PFSK-1 (cell line): ENCODE results near the gene GTPBP6.

Experiments
- FOXP2 ChIP-seq: optimal IDR thresholded peaks from 2 replicates; pipeline ENCODE3; 2011; ENCODE audit warnings: borderline replicate concordance, control low read depth, inconsistent platforms; ENCODE audit not compliant: insufficient read depth; ENCODE audit errors: extremely low read length, extremely low read depth
- POLR2AphosphoS5 ChIP-seq: IDR thresholded peaks from 2 replicates; pipeline ENCODE4 v1.6.1; 2012; ENCODE audit warnings: low read depth, mild to moderate bottlenecking, control low read depth, low read length, moderate library complexity
- REST ChIP-seq, 2 experiments: IDR thresholded peaks; 2 replicates each; pipeline versions ENCODE4 v1.6.1 to v1.8.0; 2011 to 2012; ENCODE audit warnings: low read depth in 2 of 2, low read length in 2 of 2, control low read depth in 1 of 2, inconsistent platforms in 1 of 2, mild to moderate bottlenecking in 1 of 2, moderate library complexity in 1 of 2; ENCODE audit not compliant: insufficient read depth in 1 of 2
- SIN3A ChIP-seq: IDR thresholded peaks from 2 replicates; pipeline ENCODE4 v1.6.1; 2012; ENCODE audit warnings: mild to moderate bottlenecking, low read length, moderate library complexity, borderline replicate concordance; ENCODE audit not compliant: insufficient read depth
- TAF1 ChIP-seq: IDR thresholded peaks from 2 replicates; pipeline ENCODE4 v1.6.1; 2012; ENCODE audit warnings: low read length, control low read depth, borderline replicate concordance; ENCODE audit not compliant: insufficient read depth

Gene GTPBP6

GRCh38 chrX:351736-352135 is 33.1 kb upstream of the GTPBP6 start:
- no peak for TF ChIP-seq SIN3A
- no peak for TF ChIP-seq POLR2AphosphoS5
- no peak for TF ChIP-seq TAF1
- no peak for TF ChIP-seq REST (IDR thresholded peaks at IDR 0.05; ENCODE audit: insufficient read depth in 1 of 2, low read depth in 2 of 2, low read length in 2 of 2)
- no peak for TF ChIP-seq FOXP2

GRCh38 chrX:350534-351323 is 32.1 kb upstream of the GTPBP6 start:
- no peak for TF ChIP-seq SIN3A
- TF ChIP-seq FOXP2: no peak
- TF ChIP-seq REST (IDR thresholded peaks at IDR 0.05; ENCODE audit: insufficient read depth in 1 of 2, low read depth in 2 of 2, low read length in 2 of 2): no peak
- no peak for TF ChIP-seq TAF1
- no peak for TF ChIP-seq POLR2AphosphoS5

- TF ChIP-seq SIN3A (no peak), POLR2AphosphoS5 (no peak), FOXP2 (no peak)
These were observed 31.5 kb upstream of the GTPBP6 start for GRCh38 chrX:350148-350533.

GRCh38 chrX:349702-350101 is 31.1 kb upstream of the GTPBP6 start:
- TF ChIP-seq TAF1 (no peak), REST (IDR thresholded peaks at IDR 0.05; ENCODE audit: insufficient read depth in 1 of 2, low read depth in 2 of 2, low read length in 2 of 2) (no peak), SIN3A (no peak), FOXP2 (no peak), POLR2AphosphoS5 (no peak)

- TF ChIP-seq SIN3A (no peak), FOXP2 (no peak), POLR2AphosphoS5 (no peak), REST (IDR thresholded peaks at IDR 0.05; ENCODE audit: insufficient read depth in 1 of 2, low read depth in 2 of 2, low read length in 2 of 2) (no peak), TAF1 (no peak)
These were observed 30.6 kb upstream of the GTPBP6 start for GRCh38 chrX:349196-349595.
